Body of pancreas (tissue), 4 donors: ENCODE measurements around the gene IL21R. TPM values are rescaled to one million over a fixed set of nuclear protein-coding genes. Genes with fewer than 3 reads are reported as not detected.

Source experiments
- ATAC-seq: fragments of 150-250 bp; one replicate; pipeline ENCODE4 v1.9.1; 2016
- DNase-seq, 4 donors: peaks; one replicate each; pipeline ENCODE4 v3.0.0-alpha.2; 2019
- H3K27ac ChIP-seq, 4 donors: fragments of 200-600 bp; sonication (generic); 1 replicate in 3 of 4; 2 replicates in 1 of 4; pipeline versions ENCODE4 v1.5.1 to v1.6.1; 2016 to 2019; ENCODE audit warnings: mild to moderate bottlenecking in 1 of 4, mixed read lengths in 1 of 4, moderate library complexity in 1 of 4
- H3K27me3 ChIP-seq, 2 donors: fragments of 200-600 bp; sonication (generic); one replicate each; pipeline ENCODE4 v1.6.0; 2016; ENCODE audit warnings: mild to moderate bottlenecking in 1 of 2
- H3K36me3 ChIP-seq, 2 donors: fragments of 200-600 bp; sonication (generic); replicated peaks in 1 of 2; 2 replicates each; pipeline ENCODE4 v1.5.1; 2016; ENCODE audit warnings: low read depth in 2 of 2; ENCODE audit not compliant: insufficient read depth in 1 of 2
- H3K4me1 ChIP-seq: fragments of 200-600 bp; sonication (generic); one replicate; pipeline ENCODE4 v1.6.0; 2016
- H3K4me3 ChIP-seq, 2 donors: fragments of 200-600 bp; sonication (generic); 1 replicate in 1 of 2; 2 replicates in 1 of 2; pipeline ENCODE4 v1.5.1; 2016 to 2019
- H3K9me3 ChIP-seq, 3 donors: fragments of 200-600 bp; sonication (generic); 1 replicate in 2 of 3; 2 replicates in 1 of 3; pipeline ENCODE4 v1.5.1; 2016
- POLR2A ChIP-seq, 3 donors: fragments of 450-650 bp; IDR thresholded peaks; one replicate each; pipeline ENCODE4 v1.6.1; 2016; ENCODE audit warnings: antibody characterized with exemption in 3 of 3, mild to moderate bottlenecking in 2 of 3
- WGBS, 2 donors: methylation state at CpG; one replicate each; pipeline ENCODE4 v1.1.5; 2017; 5-methylcytosine and 5-hydroxymethylcytosine counted together
- intact Hi-C: fragments of 100-400 bp; cut with DNase I; formaldehyde crosslinking; loops from one replicate; pipeline ENCODE4 v1.15.1; 2023
- total RNA-seq, 2 donors: library from RNA; depleted of rRNA; stranded (reverse); fragments of >200 nt; gene quantifications; one replicate each; pipeline ENCODE4 v1.1.0, GENCODE V29; 2016
- TF ChIP-seq, protein P1 (sequence below), 7 experiments: fragments of 450-650 bp in 4 of 7; fragments of 200-600 bp in 3 of 7; sonication (generic) in 3 of 7; IDR thresholded peaks; one replicate each; pipeline ENCODE4 v1.5.1; 2016 to 2019; ENCODE audit warnings: antibody characterized with exemption in 7 of 7

The IL21R gene
- total RNA-seq, 2 donors from 2014 or later: 0.26 TPM; not detected in 1

DNA sequence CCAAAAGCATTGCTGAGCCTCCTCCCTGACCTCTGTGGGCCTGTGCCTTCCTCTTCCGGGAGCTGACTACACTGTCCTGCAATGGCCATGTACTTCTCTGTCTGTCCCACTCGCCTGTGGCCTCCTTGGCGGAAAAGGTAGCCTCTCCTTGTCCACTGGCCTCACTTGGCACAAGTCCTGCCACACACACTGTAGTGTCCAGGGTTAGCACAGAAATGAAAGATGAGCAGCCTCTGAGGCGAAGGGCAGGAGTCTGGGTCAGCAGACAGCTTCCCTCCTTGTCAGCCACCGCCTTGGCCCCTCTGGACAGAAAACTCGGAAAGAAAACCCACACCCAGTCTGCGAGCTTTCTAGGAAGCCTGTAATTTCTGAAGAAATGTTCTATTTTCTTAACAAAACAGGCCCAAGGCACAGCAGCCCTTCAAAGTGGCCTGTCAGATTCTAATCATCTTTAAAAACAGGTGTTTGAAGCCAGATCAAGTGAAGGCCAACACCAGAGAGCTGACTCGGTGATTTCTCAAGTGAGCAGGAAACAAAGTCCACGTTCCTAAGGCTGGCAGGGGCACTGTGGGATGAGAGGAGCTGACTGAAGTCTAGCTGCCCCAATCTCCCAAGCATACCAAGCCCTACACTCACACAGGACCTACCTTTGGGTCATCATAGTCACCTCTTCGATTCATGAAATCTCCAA, 80.6 kb downstream of the IL21R start:
- Histone ChIP-seq H3K4me3 (no peak overlapping the region), H3K27ac (no peak overlapping the region), H3K9me3 (no peaks in the 10 kb centered on the region), H3K36me3 (peaks cover 23 to 54% of the 10 kb centered on the region in 2 donors), H3K27me3 (no peaks in the 10 kb centered on the region), H3K4me1 (no peaks in the 10 kb centered on the region)
- ATAC-seq: no peak
- no peak for DNase-seq
- intact Hi-C loops: no loop called here
- TF ChIP-seq, protein P1, sequence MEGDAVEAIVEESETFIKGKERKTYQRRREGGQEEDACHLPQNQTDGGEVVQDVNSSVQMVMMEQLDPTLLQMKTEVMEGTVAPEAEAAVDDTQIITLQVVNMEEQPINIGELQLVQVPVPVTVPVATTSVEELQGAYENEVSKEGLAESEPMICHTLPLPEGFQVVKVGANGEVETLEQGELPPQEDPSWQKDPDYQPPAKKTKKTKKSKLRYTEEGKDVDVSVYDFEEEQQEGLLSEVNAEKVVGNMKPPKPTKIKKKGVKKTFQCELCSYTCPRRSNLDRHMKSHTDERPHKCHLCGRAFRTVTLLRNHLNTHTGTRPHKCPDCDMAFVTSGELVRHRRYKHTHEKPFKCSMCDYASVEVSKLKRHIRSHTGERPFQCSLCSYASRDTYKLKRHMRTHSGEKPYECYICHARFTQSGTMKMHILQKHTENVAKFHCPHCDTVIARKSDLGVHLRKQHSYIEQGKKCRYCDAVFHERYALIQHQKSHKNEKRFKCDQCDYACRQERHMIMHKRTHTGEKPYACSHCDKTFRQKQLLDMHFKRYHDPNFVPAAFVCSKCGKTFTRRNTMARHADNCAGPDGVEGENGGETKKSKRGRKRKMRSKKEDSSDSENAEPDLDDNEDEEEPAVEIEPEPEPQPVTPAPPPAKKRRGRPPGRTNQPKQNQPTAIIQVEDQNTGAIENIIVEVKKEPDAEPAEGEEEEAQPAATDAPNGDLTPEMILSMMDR (IDR thresholded peaks at IDR 0.05): no peak
- TF ChIP-seq POLR2A (IDR thresholded peaks at IDR 0.05): no peak
- 73 to 80% methylated on average over 8 to 10 of the region's 10 CpGs for WGBS, 2 donors

DNA sequence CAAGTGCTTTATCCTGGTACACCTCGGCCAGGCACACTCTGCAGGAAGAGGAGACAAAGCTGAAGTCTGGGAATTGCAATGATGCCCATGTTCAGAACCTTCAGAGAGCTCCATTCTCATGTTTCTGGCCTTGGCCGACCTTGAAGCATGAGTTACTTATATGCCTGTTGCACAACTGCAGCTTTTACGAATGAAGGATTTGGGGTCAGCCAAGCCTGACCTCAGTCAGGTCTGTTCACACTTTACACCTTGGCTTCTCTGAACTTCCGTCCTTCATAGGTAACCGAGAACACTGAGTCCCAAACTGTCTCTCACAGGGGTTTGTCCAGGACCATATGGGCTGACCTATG, 81.1 kb downstream of the IL21R start:
- WGBS, 2 donors: 61 to 84% methylated on average over 5 of the region's 5 CpGs
- ATAC-seq (no peak), DNase-seq (no peak)
- Histone ChIP-seq H3K9me3 (no peaks in the 10 kb centered on the region), H3K4me3 (no peak overlapping the region), H3K4me1 (no peaks in the 10 kb centered on the region), H3K27ac (no peak overlapping the region), H3K36me3 (peaks cover 19 to 58% of the 10 kb centered on the region in 2 donors), H3K27me3 (no peaks in the 10 kb centered on the region)
- TF ChIP-seq, protein P1 (IDR thresholded peaks at IDR 0.05): no peak
- TF ChIP-seq POLR2A (IDR thresholded peaks at IDR 0.05): no peak
- intact Hi-C loops: no loop called here

DNA sequence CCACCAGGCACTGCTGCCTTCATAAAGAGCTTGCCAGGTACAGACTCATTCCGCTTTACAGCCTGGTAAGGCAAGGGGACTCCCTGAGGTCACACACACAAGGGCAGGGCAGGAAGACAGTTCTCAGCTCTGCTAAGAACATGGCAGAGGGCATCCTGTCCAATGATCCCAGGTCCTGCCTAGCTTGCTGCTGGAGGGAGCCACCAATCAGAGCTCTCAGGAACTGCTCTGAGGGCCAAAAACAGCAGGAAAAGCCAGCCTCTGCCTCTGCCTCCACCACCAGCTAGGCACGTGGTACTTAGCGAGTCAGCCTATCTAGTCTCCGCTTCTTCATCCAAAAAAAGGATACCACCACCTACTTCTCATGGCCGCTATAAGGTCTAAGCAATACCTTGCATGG, 81.7 kb downstream of the IL21R start:
- Histone ChIP-seq H3K36me3 (peaks cover 22 to 57% of the 10 kb centered on the region in 2 donors), H3K27ac (no peak overlapping the region), H3K4me3 (no peak overlapping the region), H3K9me3 (no peaks in the 10 kb centered on the region), H3K27me3 (no peaks in the 10 kb centered on the region), H3K4me1 (no peaks in the 10 kb centered on the region)
- intact Hi-C loops: no loop called here
- TF ChIP-seq POLR2A (IDR thresholded peaks at IDR 0.05): no peak
- TF ChIP-seq, protein P1 (IDR thresholded peaks at IDR 0.05): no peak
- no peak for DNase-seq
- ATAC-seq: no peak
- 90% methylated on average over 2 to 5 of the region's 5 CpGs for WGBS, 2 donors

DNA sequence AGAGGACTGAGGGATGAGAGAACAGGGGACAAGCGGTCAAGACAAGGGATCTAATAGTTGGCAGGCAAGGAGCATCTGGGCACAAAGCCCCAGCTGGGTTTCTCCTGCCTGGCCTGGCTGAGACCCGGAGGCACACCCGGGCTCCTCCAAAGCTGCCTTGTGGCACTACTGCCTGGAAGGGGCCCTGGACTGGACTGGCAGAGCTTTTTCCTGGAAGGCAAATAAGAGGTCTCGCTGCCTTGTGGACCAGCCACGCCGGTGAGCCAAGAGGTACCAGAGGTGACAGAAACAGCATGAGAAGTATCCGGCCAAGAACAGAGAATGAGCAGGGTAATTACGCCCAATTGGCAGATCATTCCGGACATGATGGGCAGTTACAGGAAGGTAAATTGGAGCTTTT, 83.2 kb downstream of the IL21R start:
- H3K4me1 ChIP-seq: no peaks in the 10 kb centered on the region
- intact Hi-C loops: no loop called here
- TF ChIP-seq, protein P1 (IDR thresholded peaks at IDR 0.05): no peak
- TF ChIP-seq POLR2A (IDR thresholded peaks at IDR 0.05): no peak
- 95 to 97% methylated on average over 9 of the region's 9 CpGs for WGBS, 2 donors
- no peaks in the 10 kb centered on the region for H3K27me3 ChIP-seq
- peaks cover 34 to 64% of the 10 kb centered on the region in 2 donors for H3K36me3 ChIP-seq
- no peaks in the 10 kb centered on the region for H3K9me3 ChIP-seq
- ATAC-seq (no peak), DNase-seq (no peak)
- H3K4me3 ChIP-seq: no peak overlapping the region
- no peak overlapping the region for H3K27ac ChIP-seq

DNA sequence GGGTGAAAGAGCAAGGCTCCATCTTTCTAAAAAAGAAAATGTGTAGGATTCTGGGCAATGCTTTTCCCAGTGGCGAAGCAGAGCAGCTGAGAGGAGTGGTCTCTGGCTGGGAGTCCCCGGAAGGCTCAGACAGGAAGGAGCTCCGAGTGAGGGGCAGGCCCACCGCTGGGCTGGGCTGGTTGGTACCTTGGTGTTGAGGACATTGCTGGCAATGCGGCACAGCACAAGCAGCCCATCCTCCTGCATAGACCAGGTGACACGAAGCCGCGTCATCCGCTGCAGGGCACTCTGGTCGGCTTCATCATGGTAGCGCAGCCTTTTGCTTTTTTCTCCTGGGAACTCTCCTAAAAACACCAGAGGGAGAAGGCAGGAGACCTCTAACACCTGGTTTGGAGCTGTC, 83.8 kb downstream of the IL21R start:
- ATAC-seq: no peak
- no peaks in the 10 kb centered on the region for H3K27me3 ChIP-seq
- no peaks in the 10 kb centered on the region for H3K9me3 ChIP-seq
- no peak for TF ChIP-seq POLR2A (IDR thresholded peaks at IDR 0.05)
- TF ChIP-seq, protein P1 (IDR thresholded peaks at IDR 0.05): no peak
- H3K36me3 ChIP-seq: peaks cover 34 to 62% of the 10 kb centered on the region in 2 donors
- intact Hi-C loops: no loop called here
- WGBS, 2 donors: 94 to 100% methylated on average over 3 to 11 of the region's 11 CpGs
- no peak for DNase-seq
- no peak overlapping the region for H3K27ac ChIP-seq
- H3K4me3 ChIP-seq: no peak overlapping the region
- no peaks in the 10 kb centered on the region for H3K4me1 ChIP-seq
